Measurements from ENCODE around the gene SLCO2A1.

SLCO2A1 gene

GRCh38 chr3:133914839-133915600 lies 114.7 kb downstream of the SLCO2A1 start:
- no peak for DNase-seq (ENCODE audit: low read depth in 1 of 2, low spot score in 1 of 2)

- DNase-seq (ENCODE audit: low read depth in 1 of 2, low spot score in 1 of 2) = no peak
Observed at GRCh38 chr3:133910422-133910821, 119.3 kb downstream of the SLCO2A1 start.

- DNase-seq (ENCODE audit: low read depth in 1 of 2, low spot score in 1 of 2) = no peak
Observed at GRCh38 chr3:133905376-133905775, 124.3 kb downstream of the SLCO2A1 start.

GRCh38 chr3:133901847-133902246 lies 127.9 kb downstream of the SLCO2A1 start:
- no peak for DNase-seq (ENCODE audit: low read depth in 1 of 2, low spot score in 1 of 2)

GRCh38 chr3:133901083-133901482 lies 128.6 kb downstream of the SLCO2A1 start:
- DNase-seq (ENCODE audit: low read depth in 1 of 2, low spot score in 1 of 2) = no peak

- no peak for DNase-seq (ENCODE audit: low read depth in 1 of 2, low spot score in 1 of 2)
Observed at GRCh38 chr3:133899311-133899710, 130.4 kb downstream of the SLCO2A1 start.

- no peak for DNase-seq (ENCODE audit: low read depth in 1 of 2, low spot score in 1 of 2)
Observed at GRCh38 chr3:133897547-133897946, 132.2 kb downstream of the SLCO2A1 start.

- no peak for DNase-seq (ENCODE audit: low read depth in 1 of 2, low spot score in 1 of 2)
Observed at GRCh38 chr3:133896002-133896761, 133.5 kb downstream of the SLCO2A1 start.

- no peak for DNase-seq (ENCODE audit: low read depth in 1 of 2, low spot score in 1 of 2)
Observed at GRCh38 chr3:133895208-133896001, 134.3 kb downstream of the SLCO2A1 start, which contains the start of gene RAB6B. Gene RAB6B, minus strand, starts transcription at chr3:133895882. Its CDS starts 416 bp downstream, at chr3:133895466.

- no peak for DNase-seq (ENCODE audit: low read depth in 1 of 2, low spot score in 1 of 2)
Observed at GRCh38 chr3:133894353-133895207, 135.1 kb downstream of the SLCO2A1 start.

- DNase-seq (ENCODE audit: low read depth in 1 of 2, low spot score in 1 of 2) = no peak
Observed at GRCh38 chr3:133893683-133894352, 135.9 kb downstream of the SLCO2A1 start.

GRCh38 chr3:133892541-133893231 lies 137.0 kb downstream of the SLCO2A1 start:
- no peak for DNase-seq (ENCODE audit: low read depth in 1 of 2, low spot score in 1 of 2)

GRCh38 chr3:133891662-133892378 lies 137.9 kb downstream of the SLCO2A1 start:
- DNase-seq (ENCODE audit: low read depth in 1 of 2, low spot score in 1 of 2) = no peak

GRCh38 chr3:133890972-133891644 lies 138.6 kb downstream of the SLCO2A1 start:
- no peak for DNase-seq (ENCODE audit: low read depth in 1 of 2, low spot score in 1 of 2)

GRCh38 chr3:133890037-133890436 lies 139.7 kb downstream of the SLCO2A1 start:
- no peak for DNase-seq (ENCODE audit: low read depth in 1 of 2, low spot score in 1 of 2)

GRCh38 chr3:133888726-133889340 lies 140.9 kb downstream of the SLCO2A1 start:
- no peak for DNase-seq (ENCODE audit: low read depth in 1 of 2, low spot score in 1 of 2)

- DNase-seq (ENCODE audit: low read depth in 1 of 2, low spot score in 1 of 2) = no peak
Observed at GRCh38 chr3:133887803-133888703, 141.7 kb downstream of the SLCO2A1 start.

All from activated CD4-positive, alpha-beta T cell treated with anti-CD3 and anti-CD28 coated beads, Interleukin-2, amount 50 U/mL, for 24 hours (primary cell).